Ovary (tissue), 10 donors: ENCODE results near the gene UBE2I. TPM values are rescaled to one million over a fixed set of nuclear protein-coding genes. Genes with fewer than 3 reads are reported as not detected.

Experiments used
- DNase-seq, 5 donors: peaks; one replicate each; pipeline ENCODE4 v3.0.0-alpha.2; 2019 to 2020
- H3K27ac ChIP-seq, 2 donors: fragments of 200-600 bp; one replicate each; pipeline versions ENCODE4 v1.5.1 to v1.8.0; 2019 to 2022
- H3K27me3 ChIP-seq: fragments of 200-600 bp; one replicate; pipeline ENCODE4 v1.8.0; 2022
- H3K36me3 ChIP-seq: fragments of 200-600 bp; sonication (generic); one replicate; pipeline ENCODE4 v1.5.1; 2019
- H3K4me1 ChIP-seq: one replicate; pipeline ENCODE4 v1.8.1; 2013; ENCODE audit warnings: mild to moderate bottlenecking, moderate library complexity; ENCODE audit not compliant: insufficient read depth
- H3K4me3 ChIP-seq: fragments of 200-600 bp; sonication (generic); one replicate; pipeline ENCODE4 v1.5.1; 2017
- H3K9me3 ChIP-seq, 2 donors: fragments of 200-600 bp in 1 of 2; sonication (generic) in 1 of 2; one replicate each; pipeline versions ENCODE4 v1.5.1 to v1.8.1; 2013 to 2019; ENCODE audit warnings: mild to moderate bottlenecking in 1 of 2, moderate library complexity in 1 of 2
- CTCF ChIP-seq, 3 donors: fragments of 450-650 bp in 2 of 3; fragments of 200-600 bp in 1 of 3; IDR thresholded peaks; one replicate each; pipeline versions ENCODE4 v1.5.1 to v1.8.0; 2016 to 2022; ENCODE audit warnings: antibody characterized with exemption in 3 of 3, mild to moderate bottlenecking in 1 of 3
- EP300 ChIP-seq: sonication (generic); formaldehyde crosslinking; IDR thresholded peaks from one replicate; pipeline ENCODE4 v1.6.1; 2017; ENCODE audit warnings: antibody characterized with exemption
- POLR2A ChIP-seq: fragments of 450-650 bp; IDR thresholded peaks from one replicate; pipeline ENCODE4 v1.6.1; 2017; ENCODE audit warnings: antibody characterized with exemption, mild to moderate bottlenecking, moderate library complexity
- WGBS, 3 donors: extraction: QIAGEN DNeasy Blood & Tissue Kit in 1 of 3; methylation state at CpG; one replicate each; pipeline versions ENCODE4 v1.1.5 to v1.1.7; 2013 to 2017; 5-methylcytosine and 5-hydroxymethylcytosine counted together
- intact Hi-C, 4 donors: fragments of 100-400 bp; cut with DNase I; formaldehyde crosslinking; loops; one replicate each; pipeline versions ENCODE4 v1.11.0 to v1.15.1; 2022 to 2023
- long read RNA-seq, 3 donors: library from polyadenylated mRNA in 2 of 3; unstranded in 2 of 3; transcript quantifications; one replicate each; pipeline ENCODE4 v2.0.0 and lab custom pipeline, GENCODE V29; 2021 to 2026
- polyA plus RNA-seq, 2 donors: library from polyadenylated mRNA; stranded (reverse); fragments of 200-250 nt in 1 of 2; fragments of 350-450 nt in 1 of 2; fragmentation: Illumina TruSeq in 1 of 2; extraction: RNeasy Lipid Tissue Mini Kit (QIAGEN cat#74804) in 1 of 2; gene quantifications; one replicate each; pipeline ENCODE4 v1.2.3, GENCODE V29; 2013 to 2014
- total RNA-seq, 7 donors: library from RNA; depleted of rRNA in 2 of 7; stranded (reverse); fragments of >200 nt in 2 of 7; fragmentation: NEBNext Ultra II Directional in 3 of 7; extraction: Animal tissue kit (Norgen Biotek cat#: 25700) in 3 of 7; gene quantifications; one replicate each; pipeline versions ENCODE4 v1.1.0 to v1.2.4, GENCODE V29; 2016 to 2023
- donor health status: DM: no; HTN: no; CAD: no; lungs with moderate emphysema.
- donor health status: DM: no; HTN: no; CAD: no.
- donor health status: Bipolar disorder and iron deficiency.
- donor health status: DM: yes; HTN: yes; CAD: no.
- donor health status: DM: no; HTN: no; CAD: no.
- donor health status: DM: yes; HTN: yes; CAD: no.

The UBE2I gene
- 100 to 1,000 TPM in 5 of 7 donors, 10 to 100 TPM in 2; 63.9 to 180 (median 145) TPM for total RNA-seq
- 100 to 1,000 TPM; 104 to 258 TPM for polyA plus RNA-seq
- long read RNA-seq, donor 1, transcript UBE2I-210 (3 exons, 735 nt), result minor isoform, 30 of 427 reads
- long read RNA-seq, donor 1, transcript UBE2I-203 (7 exons, 2,976 nt), result major isoform, 247 of 427 reads
- long read RNA-seq, donor 1, transcript UBE2I-212 (1 exons, 2,642 nt), result minor isoform, 9 of 427 reads
- long read RNA-seq, donor 1, transcript UBE2I-208 (4 exons, 1,771 nt), result minor isoform, 38 of 427 reads
- long read RNA-seq, donor 1, partial matches to known transcripts, result 14 of 427 reads
- long read RNA-seq, donor 1, other reads (novel, unspliced or antisense), result 78 of 427 reads
- long read RNA-seq, donor 2, transcript UBE2I-203 (7 exons, 2,976 nt), result major isoform, 117 of 166 reads
- long read RNA-seq, donor 2, partial matches to known transcripts, result 32 of 166 reads
- long read RNA-seq, donor 2, other reads (novel, unspliced or antisense), result 0 of 166 reads
- long read RNA-seq, donor 3, transcript UBE2I-203 (7 exons, 2,976 nt), result major isoform, 90 of 172 reads
- long read RNA-seq, donor 3, partial matches to known transcripts, result 12 of 172 reads
- long read RNA-seq, donor 3, other reads (novel, unspliced or antisense), result 65 of 172 reads

DNA sequence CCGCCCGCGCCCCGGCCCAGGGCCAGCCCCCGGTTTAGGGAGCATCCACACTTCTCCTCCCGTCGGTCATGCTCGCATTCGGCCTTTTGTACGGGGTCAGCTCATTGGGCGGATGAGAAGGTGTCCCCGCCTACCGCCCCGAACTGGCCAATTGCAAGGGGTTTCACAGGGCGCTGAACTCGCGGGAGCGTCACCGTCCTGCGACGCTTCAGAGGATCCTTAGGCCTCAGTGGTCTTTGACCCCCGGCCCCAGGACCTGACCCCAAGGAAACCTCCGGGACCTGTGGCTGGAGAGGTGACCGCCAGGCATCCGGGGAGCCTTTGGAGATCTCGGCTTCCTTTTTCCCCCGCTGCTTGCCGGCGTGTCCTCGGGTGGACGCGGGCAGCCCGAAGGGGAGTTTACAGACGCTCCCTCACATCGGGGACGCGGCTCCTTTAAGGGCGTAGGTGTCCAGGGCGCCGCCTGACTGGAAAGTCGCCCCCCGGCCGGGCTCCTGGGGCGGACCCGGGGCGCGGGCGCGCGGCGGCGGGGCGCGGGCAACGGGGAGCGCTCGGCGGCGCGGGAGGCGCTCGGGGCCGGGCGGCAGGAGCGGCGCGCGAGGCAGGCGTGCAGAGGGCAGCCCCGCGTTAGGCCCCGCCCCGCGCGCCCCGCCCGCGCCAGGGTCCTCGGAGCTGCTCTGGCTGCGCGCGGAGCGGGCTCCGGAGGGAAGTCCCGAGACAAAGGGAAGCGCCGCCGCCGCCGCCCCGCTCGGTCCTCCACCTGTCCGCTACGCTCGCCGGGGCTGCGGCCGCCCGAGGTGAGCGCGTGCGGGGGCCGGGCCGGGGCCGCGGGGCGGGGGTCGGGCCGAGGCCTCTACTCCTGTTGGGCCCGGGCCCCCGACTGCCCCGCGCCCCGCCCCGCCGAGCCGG lies at the start of gene UBE2I:
TSS of gene UBE2I (plus strand) at position 660 of the 909 bp plus-strand sequence. CDS start 4,395 bp downstream, outside the sequence.
- peak; percentile 59 for TF ChIP-seq POLR2A
- peak; percentile 64 for TF ChIP-seq EP300
- no peak for TF ChIP-seq CTCF (IDR thresholded peaks at IDR 0.05)
- Histone ChIP-seq H3K4me3 (peak within 1 kb of the TSS; percentile 76), H3K36me3 (no peaks in the 10 kb centered on the region), H3K27me3 (no peaks in the 10 kb centered on the region), H3K4me1 (peaks cover 26% of the 10 kb centered on the region), H3K9me3 (no peaks in the 10 kb centered on the region), H3K27ac (peak within 1 kb of the TSS; percentile 93 to 98)
- intact Hi-C loops, result no loop called here
- peak; percentile 96 to 99 (median 98) for DNase-seq
- 0 to 2% (median 1%) methylated on average over 53 to 117 of the region's 117 CpGs for WGBS, 3 donors

DNA sequence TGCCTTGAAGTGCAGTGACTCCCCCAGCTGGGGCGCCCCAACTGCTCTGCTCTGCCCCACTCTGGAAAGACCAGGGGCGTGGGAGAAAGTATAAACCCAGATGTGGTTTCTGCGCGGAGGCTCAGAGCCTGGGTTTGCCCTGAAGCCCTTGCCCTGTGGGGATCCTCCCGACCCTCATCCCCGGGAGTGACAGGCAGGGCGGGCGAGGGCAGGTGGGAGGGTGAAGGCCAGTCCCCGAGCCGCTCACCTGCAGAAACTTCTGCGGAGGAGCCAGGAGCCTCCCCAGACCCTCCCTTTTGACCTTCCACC lies 49.7 kb upstream of the UBE2I start:
- intact Hi-C loops, result no loop called here
- Histone ChIP-seq H3K27ac (no peak overlapping the region), H3K36me3 (no peaks in the 10 kb centered on the region), H3K4me3 (no peak overlapping the region), H3K27me3 (no peaks in the 10 kb centered on the region), H3K9me3 (no peaks in the 10 kb centered on the region), H3K4me1 (no peaks in the 10 kb centered on the region)
- 1 to 3% (median 2%) methylated on average over 10 to 11 of the region's 11 CpGs for WGBS, 3 donors
- DNase-seq, result no peak
- TF ChIP-seq EP300, result no peak
- no peak for TF ChIP-seq CTCF (IDR thresholded peaks at IDR 0.05)
- no peak for TF ChIP-seq POLR2A

DNA sequence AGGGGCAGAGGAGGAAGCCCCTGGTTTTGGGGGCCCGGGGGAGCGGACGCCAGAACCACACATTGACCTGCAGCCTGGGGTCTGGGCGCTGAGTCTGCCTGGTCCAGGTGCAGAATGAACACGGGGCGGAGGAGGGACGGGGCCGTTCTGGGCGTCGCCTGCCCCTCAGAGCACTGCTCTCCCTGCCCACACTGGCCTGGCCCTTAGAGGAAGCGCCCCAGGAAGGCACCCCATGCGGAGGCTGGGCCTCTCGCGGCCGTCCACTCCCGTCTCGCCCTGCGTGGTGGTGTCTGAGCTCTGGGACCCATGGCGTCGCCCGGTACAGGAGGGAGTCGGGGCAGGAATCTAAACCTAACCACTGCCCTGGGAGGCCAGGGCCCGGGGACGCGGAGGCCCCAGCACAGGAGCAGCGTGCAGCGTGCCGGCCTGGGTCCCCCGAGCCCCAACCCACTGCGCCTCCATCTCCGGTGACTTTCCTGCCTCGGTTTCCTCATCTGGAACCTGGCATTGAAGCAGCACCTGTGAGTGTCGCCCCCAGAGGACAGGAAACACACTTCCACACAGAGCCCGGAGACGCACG lies 49.2 kb upstream of the UBE2I start:
- 32 to 44% (median 37%) methylated on average over 36 of the region's 36 CpGs for WGBS, 3 donors
- no peaks in the 10 kb centered on the region for H3K27me3 ChIP-seq
- DNase-seq, result no peak
- no peaks in the 10 kb centered on the region for H3K4me1 ChIP-seq
- TF ChIP-seq CTCF (IDR thresholded peaks at IDR 0.05) (no peak), POLR2A (no peak), EP300 (no peak)
- no peak overlapping the region for H3K27ac ChIP-seq
- H3K36me3 ChIP-seq, result no peaks in the 10 kb centered on the region
- H3K4me3 ChIP-seq, result no peak overlapping the region
- intact Hi-C loops, result no loop called here
- no peaks in the 10 kb centered on the region for H3K9me3 ChIP-seq
